Kidney epithelial cell (primary cell): ENCODE measurements around the gene NSUN3. TPM values are rescaled to one million over a fixed set of nuclear protein-coding genes. Genes with fewer than 3 reads are reported as not detected.
"Not testable (repeated sequence)": the region's sequence is repeated elsewhere in the genome, so short reads cannot be mapped to it uniquely, and the experiment has no call there.

Experiments used
- DNase-seq: peaks from one replicate; pipeline ENCODE4 v3.0.0-alpha.2; 2010; ENCODE audit warnings: low read depth
- H3K27me3 ChIP-seq: 2 replicates; pipeline ENCODE4 v1.6.0; 2011; ENCODE audit warnings: low read length; ENCODE audit not compliant: control insufficient read depth, insufficient read depth
- H3K36me3 ChIP-seq: 2 replicates; pipeline ENCODE4 v1.5.1; 2011; ENCODE audit warnings: low read length; ENCODE audit not compliant: control insufficient read depth, insufficient read depth
- H3K4me3 ChIP-seq: 2 replicates; pipeline ENCODE4 v1.5.1; 2011; ENCODE audit warnings: low read depth, mild to moderate bottlenecking, control low read depth, low read length
- total RNA-seq: library from RNA; depleted of rRNA; stranded (reverse); fragments of >200 nt; gene quantifications from 2 replicates; pipeline ENCODE4 v1.2.3, GENCODE V29; 2015
- TF ChIP-seq, protein P1 (sequence below): IDR thresholded peaks from 2 replicates; pipeline ENCODE4 v1.5.1; 2011; ENCODE audit warnings: mild to moderate bottlenecking, moderate library complexity, low read length, control low read depth, inconsistent platforms; ENCODE audit not compliant: insufficient read depth, poor library complexity, severe bottlenecking

The NSUN3 gene
- total RNA-seq, 1 donor from 2014 or later: 6.8 TPM

DNA sequence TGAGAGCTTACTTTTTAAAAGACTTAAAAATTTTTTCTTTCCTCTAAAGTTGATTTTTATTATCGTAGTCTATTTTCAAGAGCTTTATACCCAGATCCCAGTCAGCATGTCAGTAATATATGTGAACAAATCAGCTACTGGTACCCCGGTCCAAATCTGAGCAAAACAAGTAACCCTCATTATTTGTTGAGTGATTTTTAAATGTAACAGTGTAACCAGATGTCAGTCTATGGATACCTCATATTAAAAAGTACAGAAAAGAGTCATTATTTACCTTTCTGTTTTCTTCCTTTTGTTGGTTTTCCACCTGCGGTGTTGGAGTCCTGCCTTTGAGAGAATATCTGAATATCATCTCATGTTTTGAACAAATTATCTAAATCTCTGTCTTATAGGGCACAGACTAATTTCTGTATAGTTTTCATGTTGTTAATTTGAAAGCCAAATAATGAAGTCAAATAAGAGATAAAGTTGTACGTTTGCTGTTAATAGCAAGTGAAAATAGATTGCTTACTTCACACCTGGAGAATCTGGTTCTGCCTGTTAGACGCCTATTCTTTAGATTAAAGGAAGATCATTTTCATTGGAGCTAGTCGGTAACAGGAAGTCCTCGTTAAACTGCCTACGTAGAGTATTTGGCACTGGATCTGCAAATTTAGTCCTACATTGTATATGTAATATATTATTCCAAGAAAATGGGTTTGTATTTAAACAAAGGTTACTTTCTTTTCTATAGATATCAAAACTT lies 34.6 kb upstream of the NSUN3 start, which contains the start of gene STX19:
Gene STX19 (minus strand): TSS at position 505 of the 745 bp plus-strand sequence. CDS start 13,328 bp downstream, outside the sequence.
- TF ChIP-seq, protein P1, sequence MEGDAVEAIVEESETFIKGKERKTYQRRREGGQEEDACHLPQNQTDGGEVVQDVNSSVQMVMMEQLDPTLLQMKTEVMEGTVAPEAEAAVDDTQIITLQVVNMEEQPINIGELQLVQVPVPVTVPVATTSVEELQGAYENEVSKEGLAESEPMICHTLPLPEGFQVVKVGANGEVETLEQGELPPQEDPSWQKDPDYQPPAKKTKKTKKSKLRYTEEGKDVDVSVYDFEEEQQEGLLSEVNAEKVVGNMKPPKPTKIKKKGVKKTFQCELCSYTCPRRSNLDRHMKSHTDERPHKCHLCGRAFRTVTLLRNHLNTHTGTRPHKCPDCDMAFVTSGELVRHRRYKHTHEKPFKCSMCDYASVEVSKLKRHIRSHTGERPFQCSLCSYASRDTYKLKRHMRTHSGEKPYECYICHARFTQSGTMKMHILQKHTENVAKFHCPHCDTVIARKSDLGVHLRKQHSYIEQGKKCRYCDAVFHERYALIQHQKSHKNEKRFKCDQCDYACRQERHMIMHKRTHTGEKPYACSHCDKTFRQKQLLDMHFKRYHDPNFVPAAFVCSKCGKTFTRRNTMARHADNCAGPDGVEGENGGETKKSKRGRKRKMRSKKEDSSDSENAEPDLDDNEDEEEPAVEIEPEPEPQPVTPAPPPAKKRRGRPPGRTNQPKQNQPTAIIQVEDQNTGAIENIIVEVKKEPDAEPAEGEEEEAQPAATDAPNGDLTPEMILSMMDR: no peak
- Histone ChIP-seq H3K27me3 (no peaks in the 10 kb centered on the region), H3K4me3 (no peak within 1 kb of the TSS), H3K36me3 (no peaks in the 10 kb centered on the region)
- no peak for DNase-seq

DNA sequence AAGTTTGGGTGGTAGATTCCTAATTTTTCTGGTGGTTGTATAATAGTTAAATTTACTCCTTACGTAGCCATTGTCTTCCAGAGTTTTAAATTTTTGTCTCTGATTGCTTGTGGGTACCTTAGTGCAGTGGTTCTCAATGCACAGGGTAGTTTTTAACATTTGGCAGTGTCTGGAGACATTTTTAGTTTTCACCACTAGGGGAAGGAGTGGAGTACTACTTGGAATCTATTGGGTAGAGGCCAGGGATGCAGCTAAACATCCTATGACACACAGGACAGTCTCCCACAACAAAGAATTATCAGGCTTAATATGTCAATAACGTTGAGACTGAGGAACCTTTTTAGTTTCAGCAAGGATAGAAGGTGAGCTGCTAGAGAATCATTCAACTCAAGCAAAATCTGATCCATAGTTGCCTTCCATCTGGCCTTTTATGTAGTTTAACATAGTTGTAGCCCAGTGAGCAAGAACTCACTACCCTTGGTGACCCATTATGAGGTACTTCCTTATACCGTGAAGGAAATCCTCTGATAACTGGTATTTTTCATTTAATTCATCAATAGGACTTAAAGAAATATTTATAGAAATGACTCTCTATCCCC lies 25.9 kb upstream of the NSUN3 start:
- H3K27me3 ChIP-seq: no peaks in the 10 kb centered on the region
- H3K36me3 ChIP-seq: no peaks in the 10 kb centered on the region
- no peak for DNase-seq
- no peak overlapping the region for H3K4me3 ChIP-seq
- TF ChIP-seq, protein P1: peak; percentile 50

DNA sequence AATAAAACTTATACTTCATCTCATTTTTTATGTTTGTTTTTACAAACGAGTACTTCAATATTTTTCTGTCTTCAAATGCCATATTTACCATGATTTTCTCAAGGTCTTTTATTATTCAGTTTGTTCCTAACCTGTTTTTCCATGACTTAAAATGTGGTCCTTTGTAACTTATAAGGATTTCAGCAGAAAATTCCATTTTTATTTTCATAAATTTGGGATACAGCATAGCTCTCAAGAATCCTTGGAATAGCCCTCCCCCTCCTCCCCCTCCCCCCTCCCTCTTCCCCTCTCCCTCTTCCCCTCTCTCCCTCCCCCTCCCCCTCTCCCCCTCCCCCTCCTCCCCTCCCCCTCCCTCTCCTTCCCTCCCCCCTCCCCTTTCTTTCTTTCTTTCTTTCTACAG lies 19.6 kb upstream of the NSUN3 start:
- TF ChIP-seq, protein P1: no peak
- Histone ChIP-seq H3K27me3 (no peaks in the 10 kb centered on the region), H3K36me3 (no peaks in the 10 kb centered on the region), H3K4me3 (no peak overlapping the region)
- DNase-seq: no peak

DNA sequence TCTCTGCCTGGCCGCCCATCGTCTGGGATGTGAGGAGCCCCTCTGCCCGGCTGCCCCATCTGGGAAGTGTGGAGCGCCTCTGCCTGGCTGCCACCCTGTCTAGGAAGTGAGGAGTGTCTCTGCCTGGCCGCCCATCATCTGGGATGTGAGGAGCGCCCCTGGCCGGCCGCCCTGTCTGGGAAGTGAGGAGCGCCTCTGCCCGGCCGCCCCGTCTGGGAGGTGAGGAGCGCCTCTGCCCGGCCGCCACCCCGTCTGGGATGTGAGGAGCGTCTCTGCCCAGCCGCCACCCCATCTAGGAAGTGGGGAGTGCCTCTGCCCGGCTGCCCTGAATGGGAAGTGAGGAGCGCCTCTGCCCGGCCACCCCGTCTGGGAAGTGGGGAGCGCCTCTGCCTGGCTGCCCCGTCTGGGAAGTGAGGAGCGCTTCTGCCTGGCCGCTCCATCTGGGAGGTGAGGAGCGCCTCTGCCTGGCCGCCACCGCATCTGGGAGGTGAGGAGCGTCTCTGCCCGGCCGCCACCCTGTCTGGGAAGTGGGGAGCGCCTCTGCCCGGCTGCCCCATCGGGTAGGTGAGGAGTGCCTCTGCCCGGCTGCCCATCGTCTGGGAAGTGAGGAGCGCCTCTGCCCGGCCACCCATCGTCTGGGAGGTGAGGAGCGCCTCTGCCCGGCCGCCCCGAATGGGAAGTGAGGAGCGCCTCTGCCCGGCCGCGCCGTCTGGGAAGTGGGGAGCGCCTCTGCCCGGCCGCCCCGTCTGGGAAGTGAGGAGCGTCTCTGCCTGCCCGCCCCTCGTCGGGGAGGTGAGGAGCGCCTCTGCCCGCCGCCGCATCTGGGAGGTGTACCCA lies 18.5 kb upstream of the NSUN3 start:
- H3K4me3 ChIP-seq, DNase-seq, H3K36me3 ChIP-seq, H3K27me3 ChIP-seq: not testable (repeated sequence)

DNA sequence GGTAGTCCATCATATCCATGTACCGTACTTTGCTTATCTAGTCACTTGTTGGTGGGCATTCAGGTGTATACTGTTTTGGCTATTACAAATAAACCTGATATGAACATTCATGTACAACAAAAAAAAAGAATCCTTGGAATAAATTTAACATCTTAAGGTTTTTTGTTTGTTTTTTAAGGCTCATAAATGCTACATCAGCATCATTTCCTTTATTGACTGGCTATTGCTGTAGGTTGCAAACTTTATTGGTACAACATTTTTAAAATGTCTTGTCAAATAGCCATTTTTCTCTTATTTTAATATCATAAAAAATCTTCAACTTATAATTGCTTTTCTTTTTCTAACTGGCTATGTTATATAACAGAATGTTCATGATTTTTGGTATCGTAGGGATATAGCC lies 16.3 kb upstream of the NSUN3 start:
- Histone ChIP-seq H3K27me3 (no peaks in the 10 kb centered on the region), H3K36me3 (no peaks in the 10 kb centered on the region), H3K4me3 (no peak overlapping the region)
- DNase-seq: no peak
- TF ChIP-seq, protein P1: no peak

DNA sequence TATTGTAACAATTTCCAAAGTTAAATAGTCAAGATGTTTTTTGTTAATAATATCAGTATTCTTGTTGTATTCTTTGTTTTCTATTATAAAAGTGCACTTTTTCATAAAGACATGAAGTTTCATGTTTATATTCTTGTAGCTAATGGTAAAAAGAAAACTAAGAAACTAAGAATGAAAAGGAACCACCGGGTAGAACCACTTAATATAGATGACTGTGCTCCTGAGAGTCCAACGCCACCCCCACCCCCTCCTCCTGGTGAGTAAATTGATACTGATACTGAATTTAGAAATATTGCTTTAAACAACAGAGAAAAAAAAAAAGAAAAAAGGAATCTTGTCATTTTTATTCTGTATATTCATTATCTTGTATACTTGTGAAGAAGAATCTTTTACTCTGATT lies 13.6 kb upstream of the NSUN3 start:
- no peak for DNase-seq
- H3K36me3 ChIP-seq: no peaks in the 10 kb centered on the region
- no peak overlapping the region for H3K4me3 ChIP-seq
- TF ChIP-seq, protein P1: no peak
- no peaks in the 10 kb centered on the region for H3K27me3 ChIP-seq
